NCI-H2227 (cell line): ENCODE data around the gene MAD1L1.

Experiments
- DNase-seq: peaks from one replicate; lab custom pipeline; 2025; ENCODE audit not compliant: unreplicated experiment; lab: John Stamatoyannopoulos, UW

The MAD1L1 gene

GRCh38 chr7:2016761-2017480 lies 215.8 kb downstream of the MAD1L1 start:
- no peak for DNase-seq

- no peak for DNase-seq
Measured at GRCh38 chr7:2016021-2016631, 216.6 kb downstream of the MAD1L1 start.

- no peak for DNase-seq
Measured at GRCh38 chr7:2015251-2015871, 217.4 kb downstream of the MAD1L1 start.

- DNase-seq = no peak
Measured at GRCh38 chr7:2014391-2015241, 218.1 kb downstream of the MAD1L1 start.

- no peak for DNase-seq
Measured at GRCh38 chr7:2013381-2014311, 219.1 kb downstream of the MAD1L1 start.

- DNase-seq = no peak
Measured at GRCh38 chr7:2012981-2013380, 219.8 kb downstream of the MAD1L1 start.

GRCh38 chr7:2012044-2012900 lies 220.5 kb downstream of the MAD1L1 start:
- no peak for DNase-seq

GRCh38 chr7:2011266-2012043 lies 221.3 kb downstream of the MAD1L1 start:
- no peak for DNase-seq

- no peak for DNase-seq
Measured at GRCh38 chr7:2010551-2011265, 222.0 kb downstream of the MAD1L1 start.

GRCh38 chr7:2010101-2010500 lies 222.6 kb downstream of the MAD1L1 start:
- no peak for DNase-seq

GRCh38 chr7:2009541-2010001 lies 223.2 kb downstream of the MAD1L1 start:
- DNase-seq = no peak

GRCh38 chr7:2008936-2009540 lies 223.7 kb downstream of the MAD1L1 start:
- DNase-seq = no peak

GRCh38 chr7:2008101-2008935 lies 224.4 kb downstream of the MAD1L1 start:
- no peak for DNase-seq

GRCh38 chr7:2007551-2007950 lies 225.2 kb downstream of the MAD1L1 start:
- no peak for DNase-seq

- no peak for DNase-seq
Measured at GRCh38 chr7:2006921-2007381, 225.8 kb downstream of the MAD1L1 start.

- DNase-seq = no peak
Measured at GRCh38 chr7:2006231-2006771, 226.4 kb downstream of the MAD1L1 start.
